ENCODE data around the gene C19orf18. TPM values are rescaled to one million over a fixed set of nuclear protein-coding genes. Genes with fewer than 3 reads are reported as not detected.

The C19orf18 gene
- total RNA-seq, 1 experiment from 2014 or later, result 0.45 TPM

- Histone ChIP-seq H3K36me3 (ENCODE audit: control insufficient read depth, insufficient read depth, low read length) (no peaks in the 10 kb centered on the region), H3K4me1 (no peaks in the 10 kb centered on the region), H3K9me3 (peaks cover 19% of the 10 kb centered on the region), H3K27me3 (replicated peaks; ENCODE audit: control insufficient read depth, insufficient read depth, low read length) (no peaks in the 10 kb centered on the region), H3K4me3 (ENCODE audit: low read depth, low read length) (no peak overlapping the region)
- H3K36me3 Mint-ChIP-seq (ENCODE audit: insufficient read depth, unreplicated experiment), result no peaks in the 10 kb centered on the region
- TF ChIP-seq, protein P1, sequence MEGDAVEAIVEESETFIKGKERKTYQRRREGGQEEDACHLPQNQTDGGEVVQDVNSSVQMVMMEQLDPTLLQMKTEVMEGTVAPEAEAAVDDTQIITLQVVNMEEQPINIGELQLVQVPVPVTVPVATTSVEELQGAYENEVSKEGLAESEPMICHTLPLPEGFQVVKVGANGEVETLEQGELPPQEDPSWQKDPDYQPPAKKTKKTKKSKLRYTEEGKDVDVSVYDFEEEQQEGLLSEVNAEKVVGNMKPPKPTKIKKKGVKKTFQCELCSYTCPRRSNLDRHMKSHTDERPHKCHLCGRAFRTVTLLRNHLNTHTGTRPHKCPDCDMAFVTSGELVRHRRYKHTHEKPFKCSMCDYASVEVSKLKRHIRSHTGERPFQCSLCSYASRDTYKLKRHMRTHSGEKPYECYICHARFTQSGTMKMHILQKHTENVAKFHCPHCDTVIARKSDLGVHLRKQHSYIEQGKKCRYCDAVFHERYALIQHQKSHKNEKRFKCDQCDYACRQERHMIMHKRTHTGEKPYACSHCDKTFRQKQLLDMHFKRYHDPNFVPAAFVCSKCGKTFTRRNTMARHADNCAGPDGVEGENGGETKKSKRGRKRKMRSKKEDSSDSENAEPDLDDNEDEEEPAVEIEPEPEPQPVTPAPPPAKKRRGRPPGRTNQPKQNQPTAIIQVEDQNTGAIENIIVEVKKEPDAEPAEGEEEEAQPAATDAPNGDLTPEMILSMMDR (IDR thresholded peaks at IDR 0.05; ENCODE audit: insufficient read depth in 1 of 2, low read depth in 1 of 2, low read length in 1 of 2, severe bottlenecking in 1 of 2, unreplicated experiment in 1 of 2), result no peak
- peaks cover 31% of the 10 kb centered on the region for H3K9me3 Mint-ChIP-seq (ENCODE audit: unreplicated experiment)
- intact Hi-C loops (cut with micrococcal nuclease; ENCODE audit: unreplicated experiment), result no loop called here
- no peaks in the 10 kb centered on the region for H3K4me1 Mint-ChIP-seq (ENCODE audit: low read depth, unreplicated experiment)
- ChIA-PET CTCF (interaction anchor here (0.7 kb wide), 1 partner anchor 59 kb away, joined by 3 read pairs; no protein-coding TSS in a partner anchor), POLR2A (no interaction called here)
- H3K4me3 Mint-ChIP-seq (ENCODE audit: unreplicated experiment), result no peak overlapping the region
- DNase-seq, result no peak
- no TSS peak for BruUV-seq (replicated peaks)
- no peak overlapping the region for H3K27ac Mint-ChIP-seq (ENCODE audit: unreplicated experiment)
- H3K27me3 Mint-ChIP-seq (ENCODE audit: insufficient read depth, unreplicated experiment), result no peaks in the 10 kb centered on the region
These were observed 19.3 kb downstream of the C19orf18 start for GRCh38 chr19:57954996-57955395.

DNA sequence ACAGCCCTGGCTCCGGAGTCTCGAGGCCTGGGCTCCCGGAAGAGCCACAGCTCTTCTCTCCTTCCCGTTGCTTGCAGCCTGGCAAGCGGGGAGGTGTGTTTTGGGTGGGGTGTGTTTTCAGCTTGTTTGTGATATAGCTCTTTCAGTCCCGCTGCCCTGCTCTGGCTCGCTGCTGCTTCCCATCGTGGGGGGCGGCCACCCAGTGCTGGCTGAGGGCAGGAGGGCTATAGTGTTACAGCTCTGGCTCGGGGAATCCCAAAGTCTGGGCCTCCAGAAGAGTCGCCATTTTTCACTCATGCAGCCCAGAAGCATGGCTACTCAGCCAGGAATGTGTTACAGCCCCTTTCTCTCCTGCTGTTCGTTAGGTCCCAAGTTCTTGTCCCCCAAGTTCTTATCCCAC lies 24.6 kb downstream of the C19orf18 start:
- TF ChIP-seq, protein P1 (IDR thresholded peaks at IDR 0.05; ENCODE audit: insufficient read depth in 1 of 2, low read depth in 1 of 2, low read length in 1 of 2, severe bottlenecking in 1 of 2, unreplicated experiment in 1 of 2), result no peak
- no peaks in the 10 kb centered on the region for H3K4me1 Mint-ChIP-seq (ENCODE audit: low read depth, unreplicated experiment)
- ChIA-PET POLR2A (no interaction called here), CTCF (no interaction called here)
- no peak overlapping the region for H3K4me3 ChIP-seq (ENCODE audit: low read depth, low read length)
- DNase-seq, result no peak
- H3K36me3 ChIP-seq (ENCODE audit: control insufficient read depth, insufficient read depth, low read length), result no peaks in the 10 kb centered on the region
- BruUV-seq (replicated peaks), result no TSS peak
- H3K9me3 ChIP-seq, result peaks cover 31% of the 10 kb centered on the region
- H3K9me3 Mint-ChIP-seq (ENCODE audit: unreplicated experiment), result peaks cover 33% of the 10 kb centered on the region
- H3K36me3 Mint-ChIP-seq (ENCODE audit: insufficient read depth, unreplicated experiment), result peaks cover 4% of the 10 kb centered on the region
- no peak overlapping the region for H3K4me3 Mint-ChIP-seq (ENCODE audit: unreplicated experiment)
- no peaks in the 10 kb centered on the region for H3K27me3 ChIP-seq (replicated peaks; ENCODE audit: control insufficient read depth, insufficient read depth, low read length)
- no peak overlapping the region for H3K27ac Mint-ChIP-seq (ENCODE audit: unreplicated experiment)
- H3K27me3 Mint-ChIP-seq (ENCODE audit: insufficient read depth, unreplicated experiment), result no peaks in the 10 kb centered on the region
- intact Hi-C loops (cut with micrococcal nuclease; ENCODE audit: unreplicated experiment), result no loop called here
- no peaks in the 10 kb centered on the region for H3K4me1 ChIP-seq

GRCh38 chr19:57949296-57949695 lies 25.0 kb downstream of the C19orf18 start:
- H3K9me3 Mint-ChIP-seq (ENCODE audit: unreplicated experiment), result peaks cover 29% of the 10 kb centered on the region
- BruUV-seq (replicated peaks), result no TSS peak
- H3K9me3 ChIP-seq, result peaks cover 33% of the 10 kb centered on the region

More at GRCh38 chr19:57949296-57949695, 25.0 kb downstream of the C19orf18 start:
- ChIA-PET CTCF (no interaction called here), POLR2A (no interaction called here)
- TF ChIP-seq, protein P1 (IDR thresholded peaks at IDR 0.05; ENCODE audit: insufficient read depth in 1 of 2, low read depth in 1 of 2, low read length in 1 of 2, severe bottlenecking in 1 of 2, unreplicated experiment in 1 of 2), result no peak
- no peak overlapping the region for H3K4me3 Mint-ChIP-seq (ENCODE audit: unreplicated experiment)
- H3K4me3 ChIP-seq (ENCODE audit: low read depth, low read length), result no peak overlapping the region
- intact Hi-C loops (cut with micrococcal nuclease; ENCODE audit: unreplicated experiment), result no loop called here
- no peak overlapping the region for H3K27ac Mint-ChIP-seq (ENCODE audit: unreplicated experiment)
- no peaks in the 10 kb centered on the region for H3K27me3 Mint-ChIP-seq (ENCODE audit: insufficient read depth, unreplicated experiment)
- DNase-seq, result no peak
- no peaks in the 10 kb centered on the region for H3K27me3 ChIP-seq (replicated peaks; ENCODE audit: control insufficient read depth, insufficient read depth, low read length)
- no peaks in the 10 kb centered on the region for H3K4me1 ChIP-seq
- H3K36me3 Mint-ChIP-seq (ENCODE audit: insufficient read depth, unreplicated experiment), result peaks cover 4% of the 10 kb centered on the region
- H3K36me3 ChIP-seq (ENCODE audit: control insufficient read depth, insufficient read depth, low read length), result no peaks in the 10 kb centered on the region
- no peaks in the 10 kb centered on the region for H3K4me1 Mint-ChIP-seq (ENCODE audit: low read depth, unreplicated experiment)

Measured in Caco-2 (cell line).